ENCODE measurements around the gene BTBD19.

The BTBD19 gene

GRCh38 chr1:44799770-44800584 lies 8.3 kb upstream of the BTBD19 start, which contains the start of gene PLK3:
Gene PLK3 (plus strand): TSS chr1:44800377. CDS start chr1:44800464, 87 bp downstream.
- Mint-ChIP-seq H3K4me1 (peaks cover 44% of the 10 kb centered on the region), H3K36me3 (ENCODE audit: low read depth) (peaks cover 33% of the 10 kb centered on the region), H3K27me3 (no peaks in the 10 kb centered on the region), H3K4me3 (peak within 1 kb of the TSS; percentile 94), H3K27ac (peak within 1 kb of the TSS; percentile 97), H3K9me3 (no peaks in the 10 kb centered on the region)
- ATAC-seq (peak; percentile 74), DNase-seq (peak; percentile 98)

- no peaks in the 10 kb centered on the region for H3K9me3 Mint-ChIP-seq
- peak overlapping the region; percentile 94 for H3K4me3 Mint-ChIP-seq
- H3K36me3 Mint-ChIP-seq (ENCODE audit: low read depth), result peaks cover 41% of the 10 kb centered on the region
- peak overlapping the region; percentile 93 for H3K27ac Mint-ChIP-seq
- H3K4me1 Mint-ChIP-seq, result peaks cover 56% of the 10 kb centered on the region
- DNase-seq, result no peak
- peak; percentile 26 for ATAC-seq
- H3K27me3 Mint-ChIP-seq, result no peaks in the 10 kb centered on the region
Observed at GRCh38 chr1:44801491-44802305, 6.6 kb upstream of the BTBD19 start.

- ATAC-seq (no peak), DNase-seq (no peak)
- Mint-ChIP-seq H3K4me3 (peak overlapping the region; percentile 94), H3K27ac (peak overlapping the region; percentile 93), H3K36me3 (ENCODE audit: low read depth) (peaks cover 46% of the 10 kb centered on the region), H3K4me1 (peaks cover 64% of the 10 kb centered on the region), H3K9me3 (no peaks in the 10 kb centered on the region), H3K27me3 (no peaks in the 10 kb centered on the region)
Observed at GRCh38 chr1:44802306-44803061, 5.8 kb upstream of the BTBD19 start.

GRCh38 chr1:44803062-44803311 lies 5.3 kb upstream of the BTBD19 start:
- H3K36me3 Mint-ChIP-seq (ENCODE audit: low read depth), result peaks cover 46% of the 10 kb centered on the region
- ATAC-seq (no peak), DNase-seq (no peak)
- peak overlapping the region; percentile 93 for H3K27ac Mint-ChIP-seq
- peaks cover 69% of the 10 kb centered on the region for H3K4me1 Mint-ChIP-seq
- no peaks in the 10 kb centered on the region for H3K27me3 Mint-ChIP-seq
- H3K9me3 Mint-ChIP-seq, result no peaks in the 10 kb centered on the region
- peak overlapping the region; percentile 94 for H3K4me3 Mint-ChIP-seq

- Mint-ChIP-seq H3K4me1 (peaks cover 74% of the 10 kb centered on the region), H3K27me3 (no peaks in the 10 kb centered on the region), H3K27ac (peak overlapping the region; percentile 93), H3K36me3 (ENCODE audit: low read depth) (peaks cover 46% of the 10 kb centered on the region), H3K9me3 (no peaks in the 10 kb centered on the region), H3K4me3 (peak overlapping the region; percentile 94)
- ATAC-seq, result no peak
- DNase-seq, result no peak
Observed at GRCh38 chr1:44803312-44804095, 4.8 kb upstream of the BTBD19 start.

GRCh38 chr1:44805311-44806024 lies 2.9 kb upstream of the BTBD19 start:
- H3K9me3 Mint-ChIP-seq, result no peaks in the 10 kb centered on the region
- no peak for DNase-seq
- no peaks in the 10 kb centered on the region for H3K27me3 Mint-ChIP-seq
- peaks cover 83% of the 10 kb centered on the region for H3K4me1 Mint-ChIP-seq
- H3K27ac Mint-ChIP-seq, result peak overlapping the region; percentile 93
- no peak for ATAC-seq
- H3K4me3 Mint-ChIP-seq, result peak overlapping the region; percentile 94
- peaks cover 52% of the 10 kb centered on the region for H3K36me3 Mint-ChIP-seq (ENCODE audit: low read depth)

- peak overlapping the region; percentile 100 for H3K27ac Mint-ChIP-seq
- H3K4me1 Mint-ChIP-seq, result peaks cover 87% of the 10 kb centered on the region
- H3K4me3 Mint-ChIP-seq, result peak overlapping the region; percentile 82
- peaks cover 50% of the 10 kb centered on the region for H3K36me3 Mint-ChIP-seq (ENCODE audit: low read depth)
- H3K27me3 Mint-ChIP-seq, result no peaks in the 10 kb centered on the region
- DNase-seq (no peak), ATAC-seq (no peak)
- H3K9me3 Mint-ChIP-seq, result no peaks in the 10 kb centered on the region
Observed at GRCh38 chr1:44806025-44806703, 2.2 kb upstream of the BTBD19 start.

- Mint-ChIP-seq H3K27ac (peak within 1 kb of the TSS; percentile 100), H3K4me3 (peak within 1 kb of the TSS; percentile 82), H3K9me3 (no peaks in the 10 kb centered on the region), H3K27me3 (no peaks in the 10 kb centered on the region), H3K36me3 (ENCODE audit: low read depth) (peaks cover 52% of the 10 kb centered on the region), H3K4me1 (peaks cover 92% of the 10 kb centered on the region)
- DNase-seq (no peak), ATAC-seq (peak; percentile 12)
Observed at GRCh38 chr1:44806704-44807363, 1.5 kb upstream of the BTBD19 start, which contains the start of gene DYNLT4. Gene DYNLT4 (minus strand): TSS chr1:44807351. CDS start chr1:44806668, 683 bp downstream.

- H3K27me3 Mint-ChIP-seq, result no peaks in the 10 kb centered on the region
- peak; percentile 65 for ATAC-seq
- H3K27ac Mint-ChIP-seq, result peak overlapping the region; percentile 100
- H3K4me1 Mint-ChIP-seq, result peaks cover 93% of the 10 kb centered on the region
- peaks cover 45% of the 10 kb centered on the region for H3K36me3 Mint-ChIP-seq (ENCODE audit: low read depth)
- H3K9me3 Mint-ChIP-seq, result no peaks in the 10 kb centered on the region
- peak; percentile 92 for DNase-seq
- H3K4me3 Mint-ChIP-seq, result peak overlapping the region; percentile 82
Observed at GRCh38 chr1:44807364-44808062, 810 bp upstream of the BTBD19 start.

- Mint-ChIP-seq H3K9me3 (no peaks in the 10 kb centered on the region), H3K36me3 (ENCODE audit: low read depth) (peaks cover 34% of the 10 kb centered on the region), H3K27ac (peak overlapping the region; percentile 100), H3K4me3 (peak overlapping the region; percentile 82), H3K27me3 (no peaks in the 10 kb centered on the region), H3K4me1 (peaks cover 89% of the 10 kb centered on the region)
- ATAC-seq (peak; percentile 51), DNase-seq (peak; percentile 86)
Observed at GRCh38 chr1:44808938-44809917, 905 bp downstream of the BTBD19 start.

GRCh38 chr1:44810101-44810761 lies 1.9 kb downstream of the BTBD19 start:
- ATAC-seq (no peak), DNase-seq (peak; percentile 50)
- Mint-ChIP-seq H3K9me3 (no peaks in the 10 kb centered on the region), H3K4me1 (peaks cover 89% of the 10 kb centered on the region), H3K27me3 (no peaks in the 10 kb centered on the region), H3K27ac (peak overlapping the region; percentile 100), H3K4me3 (peak overlapping the region; percentile 82), H3K36me3 (ENCODE audit: low read depth) (peaks cover 33% of the 10 kb centered on the region)

Data from activated naive CD8-positive, alpha-beta T cell treated with anti-CD3 and anti-CD28 coated beads, Interleukin-2, amount 50 U/mL, for 24 hours (primary cell).